Measurements from ENCODE around the gene PYGO2. TPM values are rescaled to one million over a fixed set of nuclear protein-coding genes. Genes with fewer than 3 reads are reported as not detected.

Gene PYGO2
- total and polyA plus RNA-seq, 7 donors, result 13.6 to 26.9 (median 16.8) TPM

- intact Hi-C loops (cut with DNase I), result no loop called here
- Histone ChIP-seq H3K9me3 (no peaks in the 10 kb centered on the region), H3K27ac (peak overlapping the region in 3 of 4 donors; percentile 25 to 98 (median 90)), H3K4me1 (peaks cover 0 to 53% (median 33%) of the 10 kb centered on the region in 4 donors), H3K36me3 (peaks cover 0 to 12% (median 3%) of the 10 kb centered on the region in 4 donors), H3K27me3 (no peaks in the 10 kb centered on the region), H3K4me3 (no peak overlapping the region)
- 77 to 98% methylated on average over 1 of the region's 1 CpG for whole genome bisulfite sequencing, 2 donors
- TF ChIP-seq POLR2AphosphoS5 (IDR thresholded peaks at IDR 0.05) (no peak), CTCF (IDR thresholded peaks at IDR 0.05) (no peak), POLR2A (IDR thresholded peaks at IDR 0.05) (no peak), EP300 (IDR thresholded peaks at IDR 0.05) (no peak)
- DNase-seq, result no peak
Observed at GRCh38 chr1:154940213-154940560, 21.4 kb downstream of the PYGO2 start.

GRCh38 chr1:154938604-154939399 is 22.8 kb downstream of the PYGO2 start:
- Histone ChIP-seq H3K27ac (peak overlapping the region; percentile 90 to 98 (median 96)), H3K4me1 (peaks cover 0 to 49% (median 30%) of the 10 kb centered on the region in 4 donors), H3K27me3 (no peaks in the 10 kb centered on the region), H3K4me3 (no peak overlapping the region), H3K9me3 (no peaks in the 10 kb centered on the region), H3K36me3 (no peaks in the 10 kb centered on the region)
- 95 to 96% methylated on average over 7 of the region's 7 CpGs for WGBS, 2 donors
- TF ChIP-seq POLR2AphosphoS5 (IDR thresholded peaks at IDR 0.05) (no peak), CTCF (IDR thresholded peaks at IDR 0.05) (no peak), POLR2A (IDR thresholded peaks at IDR 0.05) (no peak), EP300 (IDR thresholded peaks at IDR 0.05) (no peak)
- intact Hi-C loops (cut with DNase I), result no loop called here
- DNase-seq, result no peak

- 80 to 87% methylated on average over 8 of the region's 8 CpGs for WGBS, 2 donors
- intact Hi-C loops (cut with DNase I), result loop anchor here (1.0 to 2.0 kb wide), 3 partner anchors 36 to 379 kb away; partner anchors contain the start of genes CKS1B and UBE2Q1
- Histone ChIP-seq H3K36me3 (no peaks in the 10 kb centered on the region), H3K27ac (peak overlapping the region; percentile 90 to 98 (median 96)), H3K4me3 (peak overlapping the region in 3 of 4 donors; percentile 66 to 80 (median 74)), H3K27me3 (no peaks in the 10 kb centered on the region), H3K9me3 (no peaks in the 10 kb centered on the region), H3K4me1 (peaks cover 0 to 49% (median 28%) of the 10 kb centered on the region in 4 donors)
- DNase-seq, result no peak
- TF ChIP-seq POLR2AphosphoS5 (IDR thresholded peaks at IDR 0.05), result no peak
- TF ChIP-seq EP300 (IDR thresholded peaks at IDR 0.05), result no peak
Observed at GRCh38 chr1:154937988-154938386, 23.6 kb downstream of the PYGO2 start.

GRCh38 chr1:154937085-154937987 is 24.2 kb downstream of the PYGO2 start:
- Histone ChIP-seq H3K4me3 (peak overlapping the region; percentile 66 to 80 (median 70)), H3K27ac (peak overlapping the region; percentile 90 to 98 (median 96)), H3K4me1 (peaks cover 0 to 45% (median 28%) of the 10 kb centered on the region in 4 donors), H3K36me3 (no peaks in the 10 kb centered on the region), H3K9me3 (no peaks in the 10 kb centered on the region), H3K27me3 (no peaks in the 10 kb centered on the region)
- DNase-seq, result peak; percentile 97
- intact Hi-C loops (cut with DNase I), result loop anchor here (1.0 to 2.0 kb wide), 3 partner anchors 37 to 379 kb away; partner anchors contain the start of genes CKS1B and UBE2Q1
- 0 to 1% methylated on average over 36 of the region's 36 CpGs for WGBS, 2 donors
- peak in 2 of 4 experiments; percentile 14 to 17 for TF ChIP-seq CTCF (IDR thresholded peaks at IDR 0.05)
- peak; percentile 37 to 74 for TF ChIP-seq POLR2A (IDR thresholded peaks at IDR 0.05)
- TF ChIP-seq EP300 (IDR thresholded peaks at IDR 0.05), result peak; percentile 3 to 73 (median 47)
- peak; percentile 86 to 90 (median 88) for TF ChIP-seq POLR2AphosphoS5 (IDR thresholded peaks at IDR 0.05)

Data from sigmoid colon (tissue), 7 donors.